ENCODE results near the gene OSBPL2.

GRCh38 chr20:62282877-62283503 lies 44.7 kb downstream of the OSBPL2 start:
- no peak for TF ChIP-seq CTCF (IDR thresholded peaks at IDR 0.05)
- no peak for TF ChIP-seq POLR2A (IDR thresholded peaks at IDR 0.05)

Measured in esophagus squamous epithelium (tissue), 4 donors.